Measurements from ENCODE around the gene LMF1.

GRCh38 chr16:835373-835772 lies 135.4 kb downstream of the LMF1 start:
- TF ChIP-seq POLR2A (IDR thresholded peaks at IDR 0.05; ENCODE audit: low read length) (no peak), GATA1 (IDR thresholded peaks at IDR 0.05; ENCODE audit: low read depth, low read length) (no peak)
